OCI-LY7 (cell line): ENCODE data around the gene HNRNPR. TPM values are rescaled to one million over a fixed set of nuclear protein-coding genes. Genes with fewer than 3 reads are reported as not detected.

ENCODE experiments used
- Bru-seq: library from RNA; stranded (reverse); fragments of 400-500 nt; gene quantifications from one replicate; lab custom pipeline; 2021; lab: Mats Ljungman, UMichigan
- BruChase-seq, 2 experiments: library from RNA; stranded (reverse); fragments of 400-500 nt; gene quantifications; one replicate each; lab custom pipeline; 2021; lab: Mats Ljungman, UMichigan
- BruUV-seq: library from RNA; stranded (reverse); fragments of 400-500 nt; replicated peaks from 2 replicates; lab custom pipeline; 2021; lab: Mats Ljungman, UMichigan
- CTCF ChIA-PET: fragments of 300-600 bp; sonication (Branson Sonifier 250); formaldehyde crosslinking; loops from one replicate; lab custom pipeline; 2022; ENCODE audit warnings: antibody characterized with exemption; ENCODE audit not compliant: unreplicated experiment; lab: Charles Lee
- POLR2A ChIA-PET: fragments of 300-600 bp; sonication (Branson Sonifier 250); formaldehyde crosslinking; loops from one replicate; lab custom pipeline; 2022; ENCODE audit warnings: antibody characterized with exemption; lab: Charles Lee
- DNase-seq: peaks from one replicate; pipeline ENCODE4 v3.0.0-alpha.2; 2015; ENCODE audit warnings: low spot score
- H2AFZ ChIP-seq: fragments of 200-600 bp; sonication (generic), shearing (Covaris generic); 2 replicates; pipeline ENCODE4 v1.6.1; 2014; ENCODE audit warnings: mild to moderate bottlenecking, antibody characterized with exemption, low read length, moderate library complexity
- H3K27ac ChIP-seq: fragments of 200-600 bp; sonication (generic); 2 replicates; pipeline ENCODE4 v1.5.1; 2014; ENCODE audit warnings: mixed run types, low read depth, mild to moderate bottlenecking, moderate library complexity, low read length, inconsistent platforms; ENCODE audit not compliant: poor library complexity, severe bottlenecking
- H3K36me3 ChIP-seq: fragments of 200-600 bp; sonication (generic); 2 replicates; pipeline ENCODE4 v1.6.1; 2014; ENCODE audit warnings: mild to moderate bottlenecking, antibody characterized with exemption, low read length, moderate library complexity, mixed read lengths; ENCODE audit not compliant: insufficient read depth
- H3K4me1 ChIP-seq: fragments of 200-600 bp; sonication (generic); 2 replicates; pipeline ENCODE4 v1.5.1; 2014; ENCODE audit warnings: mild to moderate bottlenecking, low read length; ENCODE audit not compliant: insufficient read depth, poor library complexity, severe bottlenecking
- H3K4me2 ChIP-seq: fragments of 200-600 bp; sonication (generic); 2 replicates; pipeline ENCODE4 v1.6.1; 2014; ENCODE audit warnings: mild to moderate bottlenecking, low read length
- H3K4me3 ChIP-seq: fragments of 200-600 bp; sonication (generic); 2 replicates; pipeline ENCODE4 v1.5.1; 2014; ENCODE audit warnings: mild to moderate bottlenecking, low read depth, low read length; ENCODE audit not compliant: poor library complexity, severe bottlenecking
- H3K79me2 ChIP-seq: fragments of 200-600 bp; sonication (generic); 2 replicates; pipeline ENCODE4 v1.6.1; 2016; ENCODE audit warnings: low read depth, mild to moderate bottlenecking, low read length, moderate library complexity, mixed read lengths; ENCODE audit not compliant: insufficient read depth
- H3K9me2 ChIP-seq: fragments of 200-600 bp; sonication (generic); 2 replicates; pipeline ENCODE4 v1.6.1; 2016; ENCODE audit warnings: mild to moderate bottlenecking, low read length, mixed read lengths; ENCODE audit not compliant: insufficient read depth
- H3K9me3 ChIP-seq: fragments of 200-600 bp; sonication (generic); 2 replicates; pipeline ENCODE4 v1.6.1; 2014; ENCODE audit warnings: mild to moderate bottlenecking, mixed run types, low read length, mixed read lengths
- H4K20me1 ChIP-seq: fragments of 200-600 bp; sonication (generic); 2 replicates; pipeline ENCODE4 v1.6.1; 2014; ENCODE audit warnings: mild to moderate bottlenecking, antibody characterized with exemption, low read length, moderate library complexity, mixed read lengths; ENCODE audit not compliant: insufficient read depth
- CTCF ChIP-seq: fragments of 200-600 bp; sonication (generic); conservative IDR thresholded peaks from 2 replicates; pipeline ENCODE4 v1.5.1; 2014; ENCODE audit warnings: mild to moderate bottlenecking, antibody characterized with exemption, low read length, moderate library complexity, mixed read lengths
- EZH2phosphoT487 ChIP-seq: fragments of 200-600 bp; sonication (generic); IDR thresholded peaks from 2 replicates; pipeline ENCODE4 v1.6.1; 2018; ENCODE audit warnings: low read depth, borderline replicate concordance, mild to moderate bottlenecking, mixed run types, antibody characterized with exemption, low read length, moderate library complexity, mixed read lengths
- intact Hi-C: fragments of 100-400 bp; cut with micrococcal nuclease; formaldehyde crosslinking; loops from one replicate; pipeline ENCODE4 v1.10.0; 2022; ENCODE audit not compliant: unreplicated experiment
- long read RNA-seq: library from polyadenylated mRNA; stranded (forward); transcript quantifications from one replicate; pipeline ENCODE4 v2.0.0, GENCODE V29; 2022
- total RNA-seq, 2 experiments: library from RNA; depleted of rRNA in 1 of 2; stranded (reverse); fragments of >200 nt in 1 of 2; shearing (Covaris generic) in 1 of 2; gene quantifications; 2 replicates each; pipeline ENCODE4 v1.2.3, GENCODE V29; 2014 to 2022

The HNRNPR gene
- total RNA-seq (2014; rRNA removed; shearing (Covaris generic)) (193 and 260 TPM in 2 replicates), total RNA-seq (2022) (282 and 298 TPM in 2 replicates), Bru-seq, nascent RNA (percentile 98 among the genes with signal in this experiment), BruChase-seq, experiment 1, labeled RNA remaining after a 6-hour chase (percentile 99 among the genes with signal in this experiment), BruChase-seq, experiment 2, labeled RNA remaining after a 2-hour chase (percentile 98 among the genes with signal in this experiment)
- long read RNA-seq, full-length matches to known transcripts: 422 of 777 reads
- long read RNA-seq, partial matches to known transcripts: 273 of 777 reads
- long read RNA-seq, other reads (novel, unspliced or antisense): 82 of 777 reads

DNA sequence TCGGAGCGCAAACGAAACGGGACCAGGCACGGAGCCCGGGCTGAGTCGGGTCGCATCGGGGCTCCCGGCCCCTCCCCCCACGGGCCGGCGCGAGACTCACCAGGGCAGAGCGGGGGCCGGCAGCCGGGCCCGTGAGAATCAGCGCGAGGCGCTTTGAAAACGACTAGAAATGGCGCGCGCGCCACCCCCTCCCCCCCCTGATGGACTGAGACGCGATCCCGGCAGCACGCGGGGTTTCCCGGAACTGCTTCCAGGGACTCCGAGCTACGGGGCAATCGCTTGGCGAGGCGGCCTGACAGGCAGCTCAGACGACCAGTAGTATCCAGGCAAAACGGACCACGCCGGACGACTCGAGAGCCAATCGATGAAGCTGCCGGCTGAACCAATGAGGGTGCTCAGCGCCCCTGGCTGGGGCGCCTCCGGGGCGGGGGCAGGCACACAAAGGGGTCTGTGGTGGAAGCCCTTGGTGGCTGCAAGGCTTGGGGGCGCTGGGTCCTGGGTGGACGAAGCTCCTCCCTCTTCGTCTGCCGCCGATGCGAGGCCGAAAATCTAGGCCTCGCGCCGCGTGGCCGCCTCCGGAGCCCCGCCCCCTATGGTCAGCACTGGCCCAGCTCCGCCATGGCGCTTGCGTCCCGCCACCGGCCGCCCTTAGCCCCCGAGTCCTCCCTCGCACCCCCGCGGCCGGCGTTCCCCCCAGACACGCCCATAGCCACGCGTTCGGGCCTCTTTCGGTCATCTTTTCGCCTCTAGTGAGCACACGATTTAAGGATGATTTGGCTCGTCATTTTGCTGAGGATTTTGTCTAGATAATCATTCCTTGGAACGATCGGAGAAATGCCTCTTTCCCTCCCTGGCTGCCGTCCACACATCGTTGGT lies at the start of gene HNRNPR:
HNRNPR (minus strand) TSS at position 174 of the 876 bp plus-strand sequence. CDS start 3,276 bp downstream, outside the sequence.
- ChIA-PET CTCF (interaction anchor here (0.6 to 0.8 kb wide), 2 partner anchors 25 to 111 kb away, joined by 3 to 9 read pairs; partner anchors contain the start of gene ZNF436), POLR2A (interaction anchor here (0.6 to 2.0 kb wide), 14 partner anchors 13 to 1216 kb away, joined by 3 to 13 read pairs (median 4); partner anchors contain the start of gene ZNF436)
- Histone ChIP-seq H3K9me2 (no peaks in the 10 kb centered on the region), H3K4me1 (peaks cover 33% of the 10 kb centered on the region), H3K4me3 (peak within 1 kb of the TSS; percentile 94), H4K20me1 (peaks cover 41% of the 10 kb centered on the region), H3K79me2 (peaks cover 48% of the 10 kb centered on the region), H3K36me3 (peaks cover 45% of the 10 kb centered on the region), H2AFZ (peak within 1 kb of the TSS; percentile 37; the same call in 1 of the 2 replicates), H3K9me3 (no peaks in the 10 kb centered on the region), H3K4me2 (peak within 1 kb of the TSS; percentile 94), H3K27ac (peak within 1 kb of the TSS; percentile 71)
- intact Hi-C loops: loop anchor here (1.0 to 5.0 kb wide), 5 partner anchors 24 to 613 kb away; partner anchors contain the start of genes ASAP3, PNRC2 and RPL11
- DNase-seq: peak; percentile 100
- TF ChIP-seq EZH2phosphoT487: no peak
- no peak for TF ChIP-seq CTCF
- BruUV-seq: TSS peak; percentile 94

DNA sequence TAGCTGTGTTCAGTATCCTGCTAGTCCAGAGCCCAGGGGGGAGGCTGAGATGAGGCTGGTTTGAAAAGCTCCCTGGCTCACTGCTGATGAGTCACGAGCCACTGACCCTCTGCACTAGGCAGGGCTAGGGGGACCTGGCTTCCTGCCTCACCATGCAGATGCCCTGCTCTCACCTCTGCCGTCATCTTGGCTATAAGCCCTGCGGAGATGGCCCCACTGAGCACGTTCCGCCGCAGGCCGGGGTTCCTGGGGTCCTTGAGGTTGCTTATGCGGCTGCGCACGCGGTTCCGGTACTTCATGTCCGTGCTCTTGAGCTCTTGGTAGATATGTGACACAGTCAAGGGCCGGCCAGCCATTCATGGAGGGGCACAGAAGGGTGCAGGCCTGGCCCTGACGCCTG lies 49.6 kb upstream of the HNRNPR start:
- H3K9me2 ChIP-seq: no peaks in the 10 kb centered on the region
- BruUV-seq: no TSS peak
- no peak overlapping the region for H3K4me2 ChIP-seq
- no peaks in the 10 kb centered on the region for H3K36me3 ChIP-seq
- intact Hi-C loops: no loop called here
- ChIA-PET CTCF (no interaction called here), POLR2A (no interaction called here)
- H3K4me3 ChIP-seq: no peak overlapping the region
- no peak overlapping the region for H3K27ac ChIP-seq
- H2AFZ ChIP-seq: no peak overlapping the region
- no peaks in the 10 kb centered on the region for H3K9me3 ChIP-seq
- TF ChIP-seq CTCF (no peak), EZH2phosphoT487 (no peak)
- no peaks in the 10 kb centered on the region for H3K4me1 ChIP-seq
- no peaks in the 10 kb centered on the region for H4K20me1 ChIP-seq
- H3K79me2 ChIP-seq: no peaks in the 10 kb centered on the region
- no peak for DNase-seq
